Osteoblast (primary cell): Measurements from ENCODE around the gene JMJD6. TPM values are rescaled to one million over a fixed set of nuclear protein-coding genes. Genes with fewer than 3 reads are reported as not detected.
A peak's percentile ranks its signal among the peaks of the same experiment; 100 is the strongest.

Experiments
- DNase-seq: peaks from one replicate; pipeline ENCODE4 v3.0.0; 2011; ENCODE audit warnings: low spot score, mixed read lengths; ENCODE audit not compliant: insufficient read length; ENCODE audit errors: missing footprints
- H2AFZ ChIP-seq: 2 replicates; pipeline ENCODE4 v1.6.0; 2011; ENCODE audit warnings: mild to moderate bottlenecking, low read length
- H3K27ac ChIP-seq: 2 replicates; pipeline ENCODE4 v1.5.1; 2011; ENCODE audit warnings: mild to moderate bottlenecking, low read depth, low read length, moderate library complexity
- H3K27me3 ChIP-seq: 2 replicates; pipeline ENCODE4 v1.6.0; 2012; ENCODE audit warnings: mild to moderate bottlenecking, control low read depth, inconsistent platforms, low read length, moderate library complexity; ENCODE audit not compliant: insufficient read depth
- H3K36me3 ChIP-seq: 2 replicates; pipeline ENCODE4 v1.5.1; 2011; ENCODE audit warnings: mild to moderate bottlenecking, low read length, control low read depth, moderate library complexity; ENCODE audit not compliant: insufficient read depth
- H3K4me1 ChIP-seq: 2 replicates; pipeline ENCODE4 v1.5.1; 2011; ENCODE audit warnings: mild to moderate bottlenecking, low read length, control low read depth, moderate library complexity; ENCODE audit not compliant: insufficient read depth
- H3K4me2 ChIP-seq: 2 replicates; pipeline ENCODE4 v1.6.0; 2011; ENCODE audit warnings: mild to moderate bottlenecking, low read length; ENCODE audit not compliant: insufficient read depth
- H3K4me3 ChIP-seq: fragments of 200-600 bp; sonication (generic); 3 replicates; pipeline ENCODE4 v1.5.1; 2012; ENCODE audit warnings: mild to moderate bottlenecking, low read length, inconsistent platforms; ENCODE audit not compliant: insufficient read depth
- H3K79me2 ChIP-seq: 2 replicates; pipeline ENCODE4 v1.6.0; 2012; ENCODE audit warnings: mild to moderate bottlenecking, low read length, control low read depth, inconsistent platforms; ENCODE audit not compliant: insufficient read depth
- H3K9me3 ChIP-seq: 2 replicates; pipeline ENCODE4 v1.5.1; 2011; ENCODE audit warnings: low read depth, low read length, control low read depth
- H4K20me1 ChIP-seq: 2 replicates; pipeline ENCODE4 v1.6.0; 2012; ENCODE audit warnings: mild to moderate bottlenecking, low read length, control low read depth; ENCODE audit not compliant: insufficient read depth
- CTCF ChIP-seq: IDR thresholded peaks from 2 replicates; pipeline ENCODE4 v1.5.1; 2011; ENCODE audit warnings: mild to moderate bottlenecking, low read depth, low read length, moderate library complexity; ENCODE audit errors: extremely low read depth
- total RNA-seq: library from RNA; depleted of rRNA; stranded (reverse); fragments of >200 nt; gene quantifications from 2 replicates; pipeline ENCODE4 v1.2.3, GENCODE V29; 2012

The JMJD6 gene
- total RNA-seq, 1 donor: 18.8 TPM

- Histone ChIP-seq H4K20me1 (peaks cover 18% of the 10 kb centered on the region), H3K27ac (no peak overlapping the region), H2AFZ (no peak overlapping the region), H3K4me1 (peaks cover 13% of the 10 kb centered on the region), H3K9me3 (no peaks in the 10 kb centered on the region), H3K4me2 (no peak overlapping the region), H3K27me3 (no peaks in the 10 kb centered on the region), H3K79me2 (peaks cover 2% of the 10 kb centered on the region), H3K36me3 (peaks cover 45% of the 10 kb centered on the region), H3K4me3 (no peak overlapping the region)
- no peak for TF ChIP-seq CTCF
- DNase-seq: no peak
Measured at GRCh38 chr17:76677406-76677805, 49.0 kb downstream of the JMJD6 start.

DNA sequence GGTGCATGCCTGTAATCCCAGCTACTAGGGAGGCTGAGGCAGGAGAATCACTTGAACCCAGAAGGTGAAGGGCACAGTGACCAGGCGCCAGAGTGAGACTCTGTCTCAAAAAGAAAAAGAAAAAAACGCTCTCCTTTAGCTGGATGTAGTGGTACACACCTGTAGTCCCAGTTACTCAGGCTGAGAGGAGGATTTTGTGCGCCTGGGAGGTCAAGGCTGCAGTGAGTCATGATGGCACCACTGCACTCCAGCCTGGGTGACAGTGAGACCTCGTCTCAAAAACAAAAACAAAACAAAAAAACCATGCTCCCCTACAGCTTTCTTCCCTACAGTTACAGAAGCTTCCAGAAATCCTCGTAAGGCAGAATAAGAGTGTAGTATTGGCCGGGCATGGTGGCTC is 49.8 kb downstream of the JMJD6 start:
- no peak for TF ChIP-seq CTCF
- H3K27ac ChIP-seq: no peak overlapping the region
- H3K9me3 ChIP-seq: no peaks in the 10 kb centered on the region
- H3K79me2 ChIP-seq: peaks cover 2% of the 10 kb centered on the region
- no peak overlapping the region for H3K4me2 ChIP-seq
- H2AFZ ChIP-seq: no peak overlapping the region
- H3K36me3 ChIP-seq: peaks cover 38% of the 10 kb centered on the region
- no peak for DNase-seq
- H3K4me3 ChIP-seq: no peak overlapping the region
- peaks cover 13% of the 10 kb centered on the region for H4K20me1 ChIP-seq
- H3K27me3 ChIP-seq: no peaks in the 10 kb centered on the region
- peaks cover 6% of the 10 kb centered on the region for H3K4me1 ChIP-seq

GRCh38 chr17:76675648-76676047 is 50.8 kb downstream of the JMJD6 start:
- Histone ChIP-seq H4K20me1 (peaks cover 3% of the 10 kb centered on the region), H2AFZ (no peak overlapping the region), H3K36me3 (peaks cover 34% of the 10 kb centered on the region), H3K4me3 (no peak overlapping the region), H3K79me2 (no peaks in the 10 kb centered on the region), H3K9me3 (no peaks in the 10 kb centered on the region), H3K27me3 (no peaks in the 10 kb centered on the region), H3K4me2 (no peak overlapping the region), H3K27ac (no peak overlapping the region), H3K4me1 (peaks cover 9% of the 10 kb centered on the region)
- no peak for TF ChIP-seq CTCF
- DNase-seq: no peak

GRCh38 chr17:76674600-76674999 is 51.8 kb downstream of the JMJD6 start:
- peaks cover 2% of the 10 kb centered on the region for H4K20me1 ChIP-seq
- H3K79me2 ChIP-seq: no peaks in the 10 kb centered on the region
- H3K27me3 ChIP-seq: no peaks in the 10 kb centered on the region
- H3K9me3 ChIP-seq: no peaks in the 10 kb centered on the region
- DNase-seq: peak; percentile 65
- no peak overlapping the region for H3K4me2 ChIP-seq
- H3K27ac ChIP-seq: no peak overlapping the region
- peaks cover 28% of the 10 kb centered on the region for H3K36me3 ChIP-seq
- TF ChIP-seq CTCF: no peak
- H3K4me3 ChIP-seq: no peak overlapping the region
- no peak overlapping the region for H2AFZ ChIP-seq
- peaks cover 9% of the 10 kb centered on the region for H3K4me1 ChIP-seq
